IMR-90 (cell line): ENCODE measurements around the gene SLC38A1.

Source experiments
- BHLHE40 ChIP-seq: fragments of 150-350 bp; IDR thresholded peaks from 2 replicates; pipeline ENCODE4 v1.6.1; 2016; ENCODE audit warnings: mild to moderate bottlenecking, low read depth, low read length
- CEBPB ChIP-seq: IDR thresholded peaks from 2 replicates; pipeline ENCODE4 v1.6.1; 2012; ENCODE audit warnings: low read depth, low read length, improper control_type of control experiment
- CTCF ChIP-seq: conservative IDR thresholded peaks from 2 replicates; pipeline ENCODE4 v1.5.1; 2012; ENCODE audit warnings: mild to moderate bottlenecking, low read depth, low read length, improper control_type of control experiment
- FOS ChIP-seq: fragments of 150-350 bp; IDR thresholded peaks from 2 replicates; pipeline ENCODE4 v1.6.1; 2016; ENCODE audit warnings: low read depth, low read length
- MAFK ChIP-seq: IDR thresholded peaks from 2 replicates; pipeline ENCODE4 v1.6.1; 2012; ENCODE audit warnings: low read depth, low read length, improper control_type of control experiment
- MAZ ChIP-seq: IDR thresholded peaks from 2 replicates; pipeline ENCODE4 v1.6.1; 2012; ENCODE audit warnings: low read depth, mild to moderate bottlenecking, low read length, improper control_type of control experiment, moderate library complexity, borderline replicate concordance
- NFE2L2 ChIP-seq: fragments of 150-350 bp; IDR thresholded peaks from 2 replicates; pipeline ENCODE4 v1.6.1; 2016; ENCODE audit warnings: low read depth, mild to moderate bottlenecking, low read length
- POLR2A ChIP-seq: IDR thresholded peaks from 2 replicates; pipeline ENCODE4 v1.6.1; 2012; ENCODE audit warnings: mild to moderate bottlenecking, low read depth, low read length
- RAD21 ChIP-seq: IDR thresholded peaks from 2 replicates; pipeline ENCODE4 v1.6.1; 2012; ENCODE audit warnings: low read length, improper control_type of control experiment
- RCOR1 ChIP-seq: IDR thresholded peaks from 2 replicates; pipeline ENCODE4 v1.6.1; 2012; ENCODE audit warnings: mild to moderate bottlenecking, low read length, improper control_type of control experiment; ENCODE audit not compliant: insufficient replicate concordance
- RFX5 ChIP-seq: IDR thresholded peaks from 2 replicates; pipeline ENCODE4 v1.8.0; 2012; ENCODE audit warnings: low read depth, mild to moderate bottlenecking, low read length, moderate library complexity
- SMC3 ChIP-seq: fragments of 150-350 bp; IDR thresholded peaks from 2 replicates; pipeline ENCODE4 v1.6.1; 2016; ENCODE audit warnings: low read depth, mild to moderate bottlenecking, antibody characterized with exemption, low read length, moderate library complexity
- USF2 ChIP-seq: fragments of 150-350 bp; IDR thresholded peaks from 2 replicates; pipeline ENCODE4 v1.6.1; 2017; ENCODE audit warnings: mild to moderate bottlenecking, antibody characterized with exemption, low read length, low read depth
- TF ChIP-seq, protein P1 (sequence below): fragments of 150-350 bp; IDR thresholded peaks from 2 replicates; pipeline ENCODE4 v1.6.1; 2016; ENCODE audit warnings: low read depth, mild to moderate bottlenecking, low read length, moderate library complexity, borderline replicate concordance

DNA sequence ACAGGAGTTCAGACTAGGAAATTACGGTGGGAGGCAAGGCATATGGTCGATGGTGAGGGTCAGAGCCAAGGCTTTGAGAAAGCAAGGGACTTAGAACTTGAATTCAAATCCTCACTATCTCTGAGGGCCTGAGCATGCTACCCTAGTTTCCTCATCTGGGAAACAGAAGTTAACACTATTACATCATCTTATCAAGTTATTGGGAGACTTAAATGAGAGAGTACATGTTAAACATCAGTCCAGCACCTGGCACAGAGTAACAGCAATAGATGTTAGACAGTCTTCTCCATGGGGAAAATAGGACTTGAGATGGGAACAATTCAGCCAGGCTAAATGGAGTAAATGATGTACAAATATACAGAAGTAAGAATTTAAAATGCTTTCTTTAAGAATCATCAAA is 38.5 kb downstream of the SLC38A1 start:
- no peak for TF ChIP-seq BHLHE40
- TF ChIP-seq CEBPB: peak; percentile 34; the same call in 1 of the 2 replicates
- no peak for TF ChIP-seq CTCF
- TF ChIP-seq FOS: no peak
- no peak for TF ChIP-seq POLR2A
- no peak for TF ChIP-seq MAFK
- TF ChIP-seq NFE2L2: no peak
- no peak for TF ChIP-seq RAD21
- TF ChIP-seq RCOR1: no peak
- TF ChIP-seq MAZ: no peak
- TF ChIP-seq, protein P1, sequence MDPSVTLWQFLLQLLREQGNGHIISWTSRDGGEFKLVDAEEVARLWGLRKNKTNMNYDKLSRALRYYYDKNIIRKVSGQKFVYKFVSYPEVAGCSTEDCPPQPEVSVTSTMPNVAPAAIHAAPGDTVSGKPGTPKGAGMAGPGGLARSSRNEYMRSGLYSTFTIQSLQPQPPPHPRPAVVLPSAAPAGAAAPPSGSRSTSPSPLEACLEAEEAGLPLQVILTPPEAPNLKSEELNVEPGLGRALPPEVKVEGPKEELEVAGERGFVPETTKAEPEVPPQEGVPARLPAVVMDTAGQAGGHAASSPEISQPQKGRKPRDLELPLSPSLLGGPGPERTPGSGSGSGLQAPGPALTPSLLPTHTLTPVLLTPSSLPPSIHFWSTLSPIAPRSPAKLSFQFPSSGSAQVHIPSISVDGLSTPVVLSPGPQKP: no peak
- TF ChIP-seq SMC3: no peak
- TF ChIP-seq USF2: no peak
- no peak for TF ChIP-seq RFX5
